Muscle of leg (tissue), 9 donors: ENCODE data around the gene RELA. TPM values are rescaled to one million over a fixed set of nuclear protein-coding genes. Genes with fewer than 3 reads are reported as not detected.

ENCODE experiments used
- polyA plus RNA-seq, 8 donors: library from polyadenylated mRNA; unstranded; fragments of 120-200 nt; gene quantifications; one replicate each; pipeline versions ENCODE4 v1.2.1 to v1.2.3, GENCODE V29; 2013; ENCODE audit warnings: inconsistent platforms in 1 of 8, low replicate concordance in 1 of 8; ENCODE audit not compliant: insufficient read length in 8 of 8, insufficient read depth in 1 of 8
- total RNA-seq: library from RNA; stranded (reverse); fragments of 120-200 nt; gene quantifications from one replicate; pipeline ENCODE4 v1.2.4, GENCODE V29; 2013

RELA gene
- total and polyA plus RNA-seq, 9 donors = 18.8 to 54.2 (median 42.8) TPM

Other genes with a start within 250 kb of the RELA start
- gene NEAT1, start 240.1 kb downstream of the RELA start, total RNA-seq = 15.6 TPM
- gene NEAT1, start 240.1 kb downstream of the RELA start, polyA plus RNA-seq = 100 to 1,000 TPM in 2 of 8 donors, 10 to 100 TPM in 6; 36.3 to 203 (median 72.2) TPM
- gene MALAT1, start 163.9 kb downstream of the RELA start, total RNA-seq = 4,773 TPM
- gene MALAT1, start 163.9 kb downstream of the RELA start, polyA plus RNA-seq = 100 to 1,000 TPM; 135 to 278 (median 159) TPM
- 42.9 TPM for gene SCYL1, start 137.8 kb downstream of the RELA start, total RNA-seq
- gene SCYL1, start 137.8 kb downstream of the RELA start, polyA plus RNA-seq = 10 to 100 TPM; 43.0 to 62.9 (median 51.9) TPM
- 50.2 TPM for gene LTBP3, start 104.6 kb downstream of the RELA start, total RNA-seq
- gene LTBP3, start 104.6 kb downstream of the RELA start, polyA plus RNA-seq = 100 to 1,000 TPM; 115 to 204 (median 159) TPM
- 24.4 TPM for gene ZNRD2, start 92.4 kb downstream of the RELA start, total RNA-seq
- gene ZNRD2, start 92.4 kb downstream of the RELA start, polyA plus RNA-seq = 10 to 100 TPM; 50.6 to 63.1 (median 57.5) TPM
- gene FAM89B, start 90.4 kb downstream of the RELA start, total RNA-seq = 46.1 TPM
- 10 to 100 TPM; 32.5 to 53.2 (median 41.7) TPM for gene FAM89B, start 90.4 kb downstream of the RELA start, polyA plus RNA-seq
- gene EHBP1L1, start 86.9 kb downstream of the RELA start, total RNA-seq = 176 TPM
- 100 to 1,000 TPM; 209 to 388 (median 297) TPM for gene EHBP1L1, start 86.9 kb downstream of the RELA start, polyA plus RNA-seq
- gene KCNK7, start 67.1 kb downstream of the RELA start, total RNA-seq = 0.31 TPM
- gene KCNK7, start 67.1 kb downstream of the RELA start, polyA plus RNA-seq = 1 to 10 TPM in 4 of 8 donors, under 1 TPM in 4; 0.39 to 1.9 (median 0.95) TPM
- 19.9 TPM for gene MAP3K11, start 48.7 kb downstream of the RELA start, total RNA-seq
- gene MAP3K11, start 48.7 kb downstream of the RELA start, polyA plus RNA-seq = 10 to 100 TPM; 26.1 to 37.2 (median 30.5) TPM
- 6.6 TPM for gene PCNX3, start 47.1 kb downstream of the RELA start, total RNA-seq
- 10 to 100 TPM; 15.9 to 24.7 (median 20.8) TPM for gene PCNX3, start 47.1 kb downstream of the RELA start, polyA plus RNA-seq
- gene SIPA1, start 24.8 kb downstream of the RELA start, total RNA-seq = 27.7 TPM
- gene SIPA1, start 24.8 kb downstream of the RELA start, polyA plus RNA-seq = 10 to 100 TPM; 36.2 to 49.6 (median 40.9) TPM
- 40.4 TPM for gene KAT5, start 49.3 kb upstream of the RELA start, total RNA-seq
- gene KAT5, start 49.3 kb upstream of the RELA start, polyA plus RNA-seq = 10 to 100 TPM; 31.1 to 45.4 (median 39.7) TPM
- gene RNASEH2C, start 57.9 kb upstream of the RELA start, total RNA-seq = 35.1 TPM
- 10 to 100 TPM; 23.3 to 37.8 (median 25.6) TPM for gene RNASEH2C, start 57.9 kb upstream of the RELA start, polyA plus RNA-seq
- gene AP5B1, start 118.1 kb upstream of the RELA start, total RNA-seq = 1.6 TPM
- gene AP5B1, start 118.1 kb upstream of the RELA start, polyA plus RNA-seq = 1 to 10 TPM; 1.6 to 3.4 (median 2.2) TPM
- not detected for gene OVOL1, start 124.1 kb upstream of the RELA start, total RNA-seq
- 1 to 10 TPM in 1 of 8 donors, under 1 TPM in 2, not detected in 5; 0.32 to 1.7 (median 0.41) TPM for gene OVOL1, start 124.1 kb upstream of the RELA start, polyA plus RNA-seq
- gene SNX32, start 171.0 kb upstream of the RELA start, total RNA-seq = 0.98 TPM
- gene SNX32, start 171.0 kb upstream of the RELA start, polyA plus RNA-seq = 1 to 10 TPM in 7 of 8 donors, under 1 TPM in 1; 1.00 to 2.6 (median 1.5) TPM
- 436 TPM for gene CFL1, start 195.3 kb upstream of the RELA start, total RNA-seq
- gene CFL1, start 195.3 kb upstream of the RELA start, polyA plus RNA-seq = 100 to 1,000 TPM; 590 to 789 (median 728) TPM
- 34.4 TPM for gene MUS81, start 197.5 kb upstream of the RELA start, total RNA-seq
- 10 to 100 TPM; 35.7 to 49.5 (median 46.6) TPM for gene MUS81, start 197.5 kb upstream of the RELA start, polyA plus RNA-seq
- gene EFEMP2, start 209.9 kb upstream of the RELA start, total RNA-seq = 73.9 TPM
- gene EFEMP2, start 209.9 kb upstream of the RELA start, polyA plus RNA-seq = 100 to 1,000 TPM in 6 of 8 donors, 10 to 100 TPM in 2; 84.6 to 138 (median 116) TPM
- 0.75 TPM for gene CTSW, start 216.9 kb upstream of the RELA start, total RNA-seq
- 1 to 10 TPM in 2 of 8 donors, under 1 TPM in 6; 0.48 to 2.3 (median 0.72) TPM for gene CTSW, start 216.9 kb upstream of the RELA start, polyA plus RNA-seq
- 47.1 TPM for gene FIBP, start 225.6 kb upstream of the RELA start, total RNA-seq
- 10 to 100 TPM; 52.9 to 63.8 (median 60.7) TPM for gene FIBP, start 225.6 kb upstream of the RELA start, polyA plus RNA-seq
- 14.2 TPM for gene CCDC85B, start 227.8 kb upstream of the RELA start, total RNA-seq
- 10 to 100 TPM; 15.0 to 23.9 (median 21.8) TPM for gene CCDC85B, start 227.8 kb upstream of the RELA start, polyA plus RNA-seq
- not detected for gene FOSL1, start 237.5 kb upstream of the RELA start, total RNA-seq
- gene FOSL1, start 237.5 kb upstream of the RELA start, polyA plus RNA-seq = under 1 TPM; 0.19 to 0.66 (median 0.46) TPM